GM12891 (cell line): ENCODE results near the gene TIAM1.

Source experiments
- POLR2A ChIP-seq: IDR thresholded peaks from 2 replicates; pipeline ENCODE4 v1.6.1; 2011; ENCODE audit warnings: low read depth, low read length, control low read depth
- POLR2AphosphoS5 ChIP-seq: IDR thresholded peaks from 2 replicates; pipeline ENCODE4 v1.6.1; 2011; ENCODE audit warnings: low read depth, low read length, control low read depth
- POU2F2 ChIP-seq: IDR thresholded peaks from 2 replicates; pipeline ENCODE4 v1.6.1; 2011; ENCODE audit warnings: low read depth, mild to moderate bottlenecking, control low read depth, low read length, moderate library complexity
- SPI1 ChIP-seq: IDR thresholded peaks from 2 replicates; pipeline ENCODE4 v1.6.1; 2011; ENCODE audit warnings: low read depth, low read length, control low read depth
- TAF1 ChIP-seq: IDR thresholded peaks from 2 replicates; pipeline ENCODE4 v1.6.1; 2011; ENCODE audit warnings: low read depth, low read length, control low read depth

DNA sequence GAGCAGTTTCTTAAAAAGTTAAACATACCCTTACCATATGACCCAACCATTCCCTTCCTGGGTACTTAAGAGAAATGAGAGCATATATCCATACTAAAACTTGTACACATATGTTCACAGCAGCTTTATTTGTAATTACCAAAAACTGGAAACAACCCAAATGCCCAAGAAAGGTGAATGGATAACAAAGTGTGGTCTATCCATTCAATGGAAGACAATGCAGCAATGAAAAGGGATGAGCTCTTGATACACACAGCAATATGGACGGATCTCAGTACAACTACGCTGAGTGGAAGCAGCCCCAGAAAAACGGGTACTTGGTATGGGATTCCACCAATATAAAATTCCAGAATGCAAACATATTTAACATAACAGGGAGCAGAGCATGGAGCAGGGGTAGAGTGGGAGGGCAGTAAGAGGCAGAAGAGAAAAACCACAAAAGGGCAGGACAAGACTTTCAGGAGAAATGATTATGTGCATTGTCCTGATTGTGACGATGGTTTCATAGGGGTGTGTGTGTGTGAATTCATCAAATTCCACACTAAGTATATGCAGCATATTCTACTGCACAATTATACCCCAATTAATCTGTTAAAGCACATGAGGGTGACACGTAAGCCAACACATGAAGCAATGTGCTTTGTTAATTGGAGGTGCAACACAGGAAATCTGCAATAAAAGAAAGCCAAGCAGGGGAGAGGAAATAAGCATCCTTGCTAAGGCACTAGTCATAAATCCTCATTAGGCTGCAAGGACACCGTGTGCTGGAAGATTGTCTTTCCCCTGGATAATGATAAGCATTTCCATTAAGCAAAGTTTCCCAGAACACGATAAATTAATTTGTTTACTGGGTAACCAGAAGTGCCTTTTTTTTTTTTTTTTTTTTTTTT is 192.7 kb downstream of the TIAM1 start:
- TF ChIP-seq POLR2A: no peak
- TF ChIP-seq SPI1: no peak
- TF ChIP-seq POLR2AphosphoS5: no peak
- no peak for TF ChIP-seq POU2F2
- no peak for TF ChIP-seq TAF1
